Activated T-helper 1 cell treated with anti-CD3 and anti-CD28 coated beads, Interleukin-2, amount 50 U/mL, for 16 hours (primary cell): ENCODE measurements around the gene GABRR1.
"Not testable (repeated sequence)": the region's sequence is repeated elsewhere in the genome, so short reads cannot be mapped to it uniquely, and the experiment has no call there.

Experiments used
- DNase-seq, 2 donors: peaks; one replicate each; pipeline ENCODE4 v3.0.0-alpha.2; 2020; ENCODE audit warnings: low read depth in 1 of 2, low spot score in 1 of 2

GABRR1 gene

GRCh38 chr6:89161326-89162046, 55.7 kb downstream of the GABRR1 start:
- no peak for DNase-seq

GRCh38 chr6:89160331-89161092, 56.6 kb downstream of the GABRR1 start:
- no peak for DNase-seq

GRCh38 chr6:89154131-89154530, 63.0 kb downstream of the GABRR1 start:
- no peak for DNase-seq

- DNase-seq, result no peak
These were observed 69.0 kb downstream of the GABRR1 start for GRCh38 chr6:89148016-89148750.

GRCh38 chr6:89146718-89147700, 70.1 kb downstream of the GABRR1 start:
- no peak for DNase-seq

- DNase-seq, result peak; percentile 32 to 43
These were observed 71.0 kb downstream of the GABRR1 start, which contains the start of gene PM20D2 for GRCh38 chr6:89145956-89146717. TSS of gene PM20D2 (plus strand) at chr6:89146055. CDS start at chr6:89146145, 90 bp downstream.

GRCh38 chr6:89145091-89145955, 71.8 kb downstream of the GABRR1 start:
- no peak for DNase-seq

GRCh38 chr6:89144354-89144906, 72.7 kb downstream of the GABRR1 start:
- no peak for DNase-seq

GRCh38 chr6:89140347-89141156, 76.6 kb downstream of the GABRR1 start:
- DNase-seq, result no peak

- no peak for DNase-seq
These were observed 77.4 kb downstream of the GABRR1 start for GRCh38 chr6:89139509-89140346.

- DNase-seq, result no peak
These were observed 79.0 kb downstream of the GABRR1 start for GRCh38 chr6:89138173-89138572.

- no peak for DNase-seq
These were observed 82.4 kb downstream of the GABRR1 start for GRCh38 chr6:89134723-89135122.

GRCh38 chr6:89133981-89134380, 83.2 kb downstream of the GABRR1 start:
- DNase-seq, result no peak

GRCh38 chr6:89132057-89132456, 85.1 kb downstream of the GABRR1 start:
- no peak for DNase-seq

GRCh38 chr6:89131599-89131998, 85.6 kb downstream of the GABRR1 start:
- no peak for DNase-seq

GRCh38 chr6:89128256-89128671, 88.9 kb downstream of the GABRR1 start:
- not testable (repeated sequence) for DNase-seq
